ENCODE measurements around the gene SERPING1. TPM values are rescaled to one million over a fixed set of nuclear protein-coding genes. Genes with fewer than 3 reads are reported as not detected.

Gene SERPING1
- total and polyA plus RNA-seq, 2 donors (not counting 3 experiments of a cell fraction or from before 2014, with no cell fraction given): 0.30 TPM; not detected in 1

- ChIA-PET CTCF (interaction anchor here (0.6 to 1.6 kb wide), 3 partner anchors 31 to 46 kb away, joined by 3 to 4 read pairs (median 4); partner anchors contain the start of gene UBE2L6), POLR2A (no interaction called here)
- peaks cover 22 to 31% of the 10 kb centered on the region in 2 experiments for H3K27me3 ChIP-seq (ENCODE audit: control insufficient read depth in 2 of 2, insufficient read depth in 2 of 2, low read length in 2 of 2)
- H3K9me3 ChIP-seq (replicated peaks; ENCODE audit: control insufficient read depth, insufficient read depth, low read length): no peaks in the 10 kb centered on the region
- H3K36me3 ChIP-seq (ENCODE audit: control insufficient read depth in 2 of 2, extremely low read depth in 1 of 2, insufficient read depth in 2 of 2, low read length in 2 of 2): no peaks in the 10 kb centered on the region
- no peak for FAIRE-seq
- H4K20me1 ChIP-seq (replicated peaks; ENCODE audit: control insufficient read depth, extremely low read depth, insufficient read depth, low read length): no peaks in the 10 kb centered on the region
- no peak overlapping the region for H3K27ac ChIP-seq (ENCODE audit: insufficient read depth, low read depth, low read length)
- H3K4me1 ChIP-seq (ENCODE audit: control insufficient read depth, extremely low read depth, insufficient read depth, low read length): no peaks in the 10 kb centered on the region
- H3K9me1 ChIP-seq (replicated peaks; ENCODE audit: control insufficient read depth, extremely low read depth, insufficient read depth, low read length): no peaks in the 10 kb centered on the region
- no peaks in the 10 kb centered on the region for H3K79me2 ChIP-seq (ENCODE audit: control insufficient read depth, insufficient read depth, low read length)
- intact Hi-C loops (cut with micrococcal nuclease): no loop called here
- no peak for DNase-seq (ENCODE audit: low read depth, low spot score)
- no peak overlapping the region for H3K9ac ChIP-seq (replicated peaks; ENCODE audit: extremely low read depth, insufficient read depth, low read length)
- dilution Hi-C loops (cut with MboI; ENCODE audit: extremely low pct_ligation_motif_present, low sequenced_read_pairs): no loop called here
- TF ChIP-seq CTCF (IDR thresholded peaks at IDR 0.05; ENCODE audit: extremely low read depth in 1 of 2, insufficient read depth in 1 of 2, low read depth in 1 of 2, low read length in 2 of 2): no peak
- TF ChIP-seq FOS (IDR thresholded peaks at IDR 0.05; ENCODE audit: borderline replicate concordance, insufficient read depth, low read length): no peak
- TF ChIP-seq GATA2 (IDR thresholded peaks at IDR 0.05; ENCODE audit: insufficient read depth, insufficient read length, low read depth, low read length): no peak
- TF ChIP-seq EZH2 (IDR thresholded peaks at IDR 0.05; ENCODE audit: borderline replicate concordance, low read depth, low read length, severe bottlenecking): no peak
- no peak overlapping the region for H3K4me3 ChIP-seq (replicated peaks in 1 of 3; ENCODE audit: insufficient read depth in 1 of 3, low read depth in 1 of 3, low read length in 3 of 3)
- BruUV-seq (replicated peaks): no TSS peak
- no peak overlapping the region for H2AFZ ChIP-seq (ENCODE audit: low read depth, low read length)
- no peak overlapping the region for H3K4me2 ChIP-seq (ENCODE audit: insufficient read depth, low read length)
These were observed 688 bp downstream of the SERPING1 start for GRCh38 chr11:57597916-57598830.

Data from endothelial cell of umbilical vein (primary cell).